GM10266 (cell line): ENCODE data around the gene ECHS1.

Experiments used
- DNase-seq: peaks from one replicate; pipeline ENCODE4 v3.0.0; 2012; ENCODE audit errors: extremely low spot score
- CTCF ChIP-seq: IDR thresholded peaks from 2 replicates; pipeline ENCODE4 v1.5.1; 2012; ENCODE audit warnings: mild to moderate bottlenecking, low read depth; ENCODE audit not compliant: control insufficient read depth, insufficient read depth; ENCODE audit errors: missing control alignments

Gene ECHS1

GRCh38 chr10:133342942-133343341, 30.2 kb downstream of the ECHS1 start:
- TF ChIP-seq CTCF, result no peak
- DNase-seq, result no peak

GRCh38 chr10:133341983-133342382, 31.2 kb downstream of the ECHS1 start:
- no peak for DNase-seq
- no peak for TF ChIP-seq CTCF

- no peak for DNase-seq
- TF ChIP-seq CTCF, result no peak
These were observed 33.3 kb downstream of the ECHS1 start for GRCh38 chr10:133339708-133340380.

GRCh38 chr10:133338080-133339071, 34.8 kb downstream of the ECHS1 start:
- no peak for DNase-seq
- no peak for TF ChIP-seq CTCF

- no peak for DNase-seq
- no peak for TF ChIP-seq CTCF
These were observed 35.8 kb downstream of the ECHS1 start for GRCh38 chr10:133337370-133337725.

GRCh38 chr10:133336577-133337369, 36.4 kb downstream of the ECHS1 start, which contains the start of gene CALY:
Gene CALY (minus strand): TSS chr10:133336896. CDS start chr10:133328989, 7,907 bp downstream.
- no peak for TF ChIP-seq CTCF

More at GRCh38 chr10:133336577-133337369, 36.4 kb downstream of the ECHS1 start, which contains the start of gene CALY:
- DNase-seq, result no peak
